Heart right ventricle (tissue), 16 donors: ENCODE measurements around the gene LNX1. TPM values are rescaled to one million over a fixed set of nuclear protein-coding genes. Genes with fewer than 3 reads are reported as not detected.

ENCODE experiments used
- ATAC-seq, 8 donors: fragments of 200-7000 bp; cut with Tn5 transposase; one replicate each; pipeline ENCODE4 v1.9.1; 2020; ENCODE audit warnings: mild to moderate bottlenecking in 8 of 8, moderate library complexity in 8 of 8, moderate number of reproducible peaks in 1 of 8
- DNase-seq, 2 donors: peaks; one replicate each; pipeline ENCODE4 v3.0.0-alpha.2; 2020
- H3K27ac ChIP-seq, 10 donors: fragments of 200-600 bp; sonication (generic) in 2 of 10; one replicate each; pipeline versions ENCODE4 v1.5.0 to v1.8.0; 2020 to 2022; ENCODE audit warnings: mild to moderate bottlenecking in 3 of 10
- H3K27me3 ChIP-seq, 7 donors: fragments of 200-600 bp; one replicate each; pipeline ENCODE4 v1.8.0; 2021 to 2022; ENCODE audit warnings: mild to moderate bottlenecking in 2 of 7
- H3K36me3 ChIP-seq, 9 donors: fragments of 200-600 bp; sonication (generic) in 1 of 9; one replicate each; pipeline versions ENCODE4 v1.5.0 to v1.8.0; 2020 to 2022; ENCODE audit warnings: mild to moderate bottlenecking in 2 of 9
- H3K4me1 ChIP-seq, 9 donors: fragments of 200-600 bp; sonication (generic) in 1 of 9; one replicate each; pipeline versions ENCODE4 v1.5.0 to v1.8.0; 2020 to 2022; ENCODE audit warnings: mild to moderate bottlenecking in 4 of 9
- H3K4me3 ChIP-seq, 10 donors: fragments of 200-600 bp; sonication (generic) in 2 of 10; one replicate each; pipeline versions ENCODE4 v1.5.0 to v1.8.0; 2020 to 2022; ENCODE audit warnings: mild to moderate bottlenecking in 7 of 10, moderate library complexity in 2 of 10
- H3K9me3 ChIP-seq, 11 donors: fragments of 200-600 bp in 10 of 11; sonication (generic) in 2 of 11; one replicate each; pipeline versions ENCODE4 v1.5.0 to v1.8.0; 2013 to 2022; ENCODE audit warnings: mild to moderate bottlenecking in 2 of 11, control low read depth in 1 of 11, moderate library complexity in 1 of 11
- CTCF ChIP-seq, 9 donors: fragments of 200-600 bp; sonication (generic) in 2 of 9; IDR thresholded peaks; one replicate each; pipeline versions ENCODE4 v1.5.0 to v1.8.0; 2021 to 2022; ENCODE audit warnings: antibody characterized with exemption in 9 of 9, mild to moderate bottlenecking in 5 of 9, moderate library complexity in 1 of 9
- WGBS, 2 donors: extraction: QIAGEN DNeasy Blood & Tissue Kit; methylation state at CpG; one replicate each; pipeline ENCODE4 v1.1.7; 2013; ENCODE audit warnings: inconsistent platforms in 1 of 2; 5-methylcytosine and 5-hydroxymethylcytosine counted together
- intact Hi-C, 10 donors: fragments of 100-400 bp; cut with DNase I; formaldehyde crosslinking; loops; one replicate each; pipeline versions ENCODE4 v1.11.1 to v1.14.2; 2022
- polyA plus RNA-seq, 2 donors: library from polyadenylated mRNA; stranded (reverse); fragments of 200-250 nt; gene quantifications; one replicate each; pipeline ENCODE4 v1.2.3, GENCODE V29; 2013
- total RNA-seq, 10 donors: library from RNA; stranded (reverse); fragmentation: NEBNext Ultra II Directional in 3 of 10; extraction: Animal tissue kit (Norgen Biotek cat#: 25700) in 3 of 10; gene quantifications; one replicate each; pipeline versions ENCODE4 v1.2.1 to v1.2.4, GENCODE V29; 2021 to 2023
- donor health status: Arrhythmogenic right ventricular cardiomyopathy.
- donor health status: ischemic (EF 13 %, LVEDD 7.1; RV severe dilation, severe dysfunction).
- donor health status: healthy with polysubstance abuse.
- donor health status: DM: no; HTN: yes; CAD: no.
- donor health status: DM: no; HTN: no; CAD: no.
- donor health status: ischemic (EF 25% LVEDD 6.9; RV normal size, moderate dysfunction).
- donor health status: ischemic (EF 25% LVEDD 5.7; RV mildly dilated, moderate dysfunction).
- donor health status: healthy.
- donor health status: DM: yes; HTN: yes; CAD: no.
- donor health status: Ischemic cardiomyopathy.
- donor health status: ischemic (EF 35%, LVEDD 5.7; RV mildly dilated, moderate dysfunction).
- donor health status: nonischemic (EF 11% LVEDD 7.7; RV severe dilation, severe dysfunction).
- donor health status: DM: yes; HTN: yes; CAD: no.
- donor health status: PGD.
- donor health status: ischemic (EF 29% LVEDD 5.4; RV normal size, mild dysfunction).
- donor health status: nonischemic (EF 23%, LVEDD 6.1; RV moderate dilation, normal function).

The LNX1 gene
- total and polyA plus RNA-seq, 12 donors: 2.0 to 16.1 (median 5.6) TPM

- ATAC-seq (peak in 1 of 8 donors; percentile 17), DNase-seq (no peak)
- WGBS, 2 donors: 63 to 65% methylated on average over 3 of the region's 3 CpGs
- intact Hi-C loops: no loop called here
- H3K9me3 ChIP-seq: peaks cover 0 to 8% (median 0%) of the 10 kb centered on the region in 11 donors
- H3K36me3 ChIP-seq: no peaks in the 10 kb centered on the region
- no peak overlapping the region for H3K27ac ChIP-seq
- TF ChIP-seq CTCF (IDR thresholded peaks at IDR 0.05): no peak
- no peaks in the 10 kb centered on the region for H3K27me3 ChIP-seq
- no peak overlapping the region for H3K4me3 ChIP-seq
- peaks cover 0 to 17% (median 0%) of the 10 kb centered on the region in 9 donors for H3K4me1 ChIP-seq
Observed at GRCh38 chr4:53573696-53574095, 17.6 kb downstream of the LNX1 start.

- Histone ChIP-seq H3K36me3 (no peaks in the 10 kb centered on the region), H3K27me3 (no peaks in the 10 kb centered on the region), H3K4me3 (no peak overlapping the region), H3K4me1 (peaks cover 0 to 13% (median 0%) of the 10 kb centered on the region in 9 donors), H3K27ac (no peak overlapping the region), H3K9me3 (peaks cover 0 to 8% (median 0%) of the 10 kb centered on the region in 11 donors)
- ATAC-seq (no peak), DNase-seq (no peak)
- intact Hi-C loops: no loop called here
- TF ChIP-seq CTCF (IDR thresholded peaks at IDR 0.05): no peak
- 71 to 84% methylated on average over 2 of the region's 2 CpGs for WGBS, 2 donors
Observed at GRCh38 chr4:53572600-53572994, 18.7 kb downstream of the LNX1 start.

GRCh38 chr4:53571936-53572599 is 19.2 kb downstream of the LNX1 start:
- ATAC-seq (no peak), DNase-seq (no peak)
- no peak for TF ChIP-seq CTCF (IDR thresholded peaks at IDR 0.05)
- intact Hi-C loops: no loop called here
- no peak overlapping the region for H3K27ac ChIP-seq
- H3K9me3 ChIP-seq: peaks cover 0 to 8% (median 0%) of the 10 kb centered on the region in 11 donors
- H3K4me3 ChIP-seq: no peak overlapping the region
- H3K36me3 ChIP-seq: no peaks in the 10 kb centered on the region
- no peaks in the 10 kb centered on the region for H3K27me3 ChIP-seq
- WGBS, 2 donors: 90 to 94% methylated on average over 5 of the region's 5 CpGs
- peaks cover 0 to 8% (median 0%) of the 10 kb centered on the region in 9 donors for H3K4me1 ChIP-seq

GRCh38 chr4:53563824-53564223 is 27.5 kb downstream of the LNX1 start:
- Histone ChIP-seq H3K36me3 (no peaks in the 10 kb centered on the region), H3K4me3 (no peak overlapping the region), H3K27ac (no peak overlapping the region), H3K4me1 (peaks cover 0 to 7% (median 4%) of the 10 kb centered on the region in 9 donors), H3K9me3 (no peaks in the 10 kb centered on the region), H3K27me3 (no peaks in the 10 kb centered on the region)
- no peak for ATAC-seq
- 74 to 91% methylated on average over 4 of the region's 4 CpGs for WGBS, 2 donors
- intact Hi-C loops: no loop called here
- no peak for TF ChIP-seq CTCF (IDR thresholded peaks at IDR 0.05)
- no peak for DNase-seq
